Measurements from ENCODE around the gene CDCA5.
A peak's percentile ranks its signal among the peaks of the same experiment; 100 is the strongest.

CDCA5 gene

GRCh38 chr11:65040847-65041622, 42.8 kb downstream of the CDCA5 start, which contains the start of gene SAC3D1:
Gene SAC3D1 (plus strand): TSS chr11:65041210. CDS start chr11:65041293, 83 bp downstream.
- peak; percentile 94 for DNase-seq

- DNase-seq: no peak
Observed at GRCh38 chr11:65040520-65040846, 43.4 kb downstream of the CDCA5 start.

- no peak for DNase-seq
Observed at GRCh38 chr11:65036931-65037330, 46.9 kb downstream of the CDCA5 start.

GRCh38 chr11:65035579-65035978, 48.3 kb downstream of the CDCA5 start:
- no peak for DNase-seq

- DNase-seq: no peak
Observed at GRCh38 chr11:65034423-65034822, 49.4 kb downstream of the CDCA5 start.

- DNase-seq: no peak
Observed at GRCh38 chr11:65032216-65032615, 51.6 kb downstream of the CDCA5 start.

All from SHP77 treated with DMSO at 0.1 percent for 48 hours (cell line).